Duodenal mucosa (tissue), 2 donors: ENCODE results near the gene MRPL39.

Experiments used
- H3K27ac ChIP-seq: one replicate; pipeline ENCODE4 v1.7.0; 2013; ENCODE audit warnings: low read depth, low read length
- H3K27me3 ChIP-seq, 2 donors: one replicate each; pipeline ENCODE4 v1.7.0; 2013; ENCODE audit warnings: low read length in 2 of 2, control low read depth in 1 of 2; ENCODE audit not compliant: insufficient read depth in 2 of 2, control insufficient read depth in 1 of 2
- H3K36me3 ChIP-seq, 2 donors: one replicate each; pipeline ENCODE4 v1.7.0; 2013; ENCODE audit warnings: low read length in 2 of 2, control low read depth in 1 of 2; ENCODE audit not compliant: insufficient read depth in 2 of 2, control insufficient read depth in 1 of 2
- H3K4me1 ChIP-seq, 2 donors: one replicate each; pipeline ENCODE4 v1.7.0; 2013; ENCODE audit warnings: low read length in 2 of 2, control low read depth in 1 of 2; ENCODE audit not compliant: insufficient read depth in 2 of 2, control insufficient read depth in 1 of 2
- H3K4me3 ChIP-seq, 2 donors: one replicate each; pipeline ENCODE4 v1.7.0; 2013; ENCODE audit warnings: low read length in 2 of 2, low read depth in 1 of 2
- H3K9ac ChIP-seq, 2 donors: one replicate each; pipeline ENCODE4 v1.7.0; 2013; ENCODE audit warnings: low read length in 2 of 2, low read depth in 1 of 2
- H3K9me3 ChIP-seq, 2 donors: one replicate each; pipeline ENCODE4 v1.7.0; 2013; ENCODE audit warnings: low read length in 2 of 2, control low read depth in 1 of 2; ENCODE audit not compliant: control insufficient read depth in 1 of 2

Gene MRPL39

GRCh38 chr21:25561668-25562641 is 45.3 kb downstream of the MRPL39 start:
- peak overlapping the region; percentile 71 to 81 for H3K4me3 ChIP-seq
- peak overlapping the region; percentile 59 to 70 for H3K9ac ChIP-seq
- H3K4me1 ChIP-seq: peaks cover 16 to 24% of the 10 kb centered on the region in 2 donors
- peak overlapping the region; percentile 48 for H3K27ac ChIP-seq
- H3K36me3 ChIP-seq: no peaks in the 10 kb centered on the region
- no peaks in the 10 kb centered on the region for H3K9me3 ChIP-seq
- H3K27me3 ChIP-seq: no peaks in the 10 kb centered on the region

GRCh38 chr21:25560891-25561290 is 46.4 kb downstream of the MRPL39 start:
- H3K4me3 ChIP-seq: peak overlapping the region in 1 of 2 donors; percentile 71
- H3K27ac ChIP-seq: no peak overlapping the region
- H3K27me3 ChIP-seq: no peaks in the 10 kb centered on the region
- no peak overlapping the region for H3K9ac ChIP-seq
- H3K9me3 ChIP-seq: no peaks in the 10 kb centered on the region
- H3K36me3 ChIP-seq: no peaks in the 10 kb centered on the region
- peaks cover 16 to 24% of the 10 kb centered on the region in 2 donors for H3K4me1 ChIP-seq

DNA sequence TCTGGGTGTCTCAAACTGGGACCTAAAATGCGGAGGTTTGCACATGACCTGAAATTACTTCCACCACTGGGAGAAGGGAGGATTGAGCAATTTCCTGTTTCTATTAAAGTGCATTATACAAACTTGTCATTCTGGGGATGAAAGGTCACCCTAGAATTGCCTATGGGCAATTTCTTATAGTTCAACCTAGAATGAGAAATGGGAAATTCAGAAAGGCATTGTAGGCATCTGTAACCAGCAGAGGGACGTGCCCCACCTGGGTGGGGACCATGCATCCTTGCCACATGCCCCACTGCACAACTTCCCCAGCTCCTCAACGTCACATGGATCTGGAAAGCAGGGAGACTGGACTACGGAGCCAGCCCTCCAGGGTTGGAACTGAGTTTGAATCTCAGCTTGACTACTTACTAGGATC is 47.0 kb downstream of the MRPL39 start:
- Histone ChIP-seq H3K4me1 (peaks cover 16 to 24% of the 10 kb centered on the region in 2 donors), H3K27ac (no peak overlapping the region), H3K27me3 (no peaks in the 10 kb centered on the region), H3K4me3 (no peak overlapping the region), H3K9ac (no peak overlapping the region), H3K9me3 (no peaks in the 10 kb centered on the region), H3K36me3 (no peaks in the 10 kb centered on the region)

GRCh38 chr21:25559746-25560145 is 47.5 kb downstream of the MRPL39 start:
- H3K9ac ChIP-seq: no peak overlapping the region
- no peak overlapping the region for H3K4me3 ChIP-seq
- no peak overlapping the region for H3K27ac ChIP-seq
- H3K9me3 ChIP-seq: no peaks in the 10 kb centered on the region
- no peaks in the 10 kb centered on the region for H3K27me3 ChIP-seq
- H3K4me1 ChIP-seq: peaks cover 16 to 24% of the 10 kb centered on the region in 2 donors
- H3K36me3 ChIP-seq: no peaks in the 10 kb centered on the region

GRCh38 chr21:25558123-25558522 is 49.2 kb downstream of the MRPL39 start:
- H3K9ac ChIP-seq: no peak overlapping the region
- H3K4me3 ChIP-seq: no peak overlapping the region
- H3K27ac ChIP-seq: no peak overlapping the region
- H3K4me1 ChIP-seq: peaks cover 12 to 18% of the 10 kb centered on the region in 2 donors
- no peaks in the 10 kb centered on the region for H3K27me3 ChIP-seq
- H3K36me3 ChIP-seq: no peaks in the 10 kb centered on the region
- no peaks in the 10 kb centered on the region for H3K9me3 ChIP-seq

GRCh38 chr21:25557180-25557579 is 50.1 kb downstream of the MRPL39 start:
- H3K9me3 ChIP-seq: no peaks in the 10 kb centered on the region

DNA sequence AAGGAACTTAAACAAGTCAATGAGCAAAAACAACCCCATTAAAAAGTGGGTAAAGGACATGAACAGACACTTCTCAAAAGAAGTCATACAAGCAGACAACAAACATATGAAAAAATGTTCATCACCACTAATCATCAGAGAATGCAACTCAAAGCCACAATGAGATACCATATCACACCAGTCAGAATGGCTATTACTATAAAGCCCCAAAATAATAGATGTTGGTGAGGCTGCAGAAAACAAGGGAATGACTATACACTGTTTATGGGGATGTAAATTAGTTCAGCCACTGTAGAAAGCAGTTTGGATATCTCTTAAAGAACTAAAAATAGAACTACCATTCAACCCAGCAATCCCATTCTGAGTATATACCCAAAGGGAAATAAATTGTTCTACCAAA is 51.2 kb downstream of the MRPL39 start:
- H3K27me3 ChIP-seq: no peaks in the 10 kb centered on the region
- no peak overlapping the region for H3K9ac ChIP-seq
- H3K4me1 ChIP-seq: peaks cover 5 to 14% of the 10 kb centered on the region in 2 donors
- no peaks in the 10 kb centered on the region for H3K36me3 ChIP-seq
- no peak overlapping the region for H3K4me3 ChIP-seq
- no peaks in the 10 kb centered on the region for H3K9me3 ChIP-seq
- no peak overlapping the region for H3K27ac ChIP-seq

More at GRCh38 chr21:25557180-25557579, 50.1 kb downstream of the MRPL39 start:
- no peak overlapping the region for H3K9ac ChIP-seq
- H3K27ac ChIP-seq: no peak overlapping the region
- H3K27me3 ChIP-seq: no peaks in the 10 kb centered on the region
- H3K36me3 ChIP-seq: no peaks in the 10 kb centered on the region
- H3K4me1 ChIP-seq: peaks cover 9 to 18% of the 10 kb centered on the region in 2 donors
- H3K4me3 ChIP-seq: no peak overlapping the region

DNA sequence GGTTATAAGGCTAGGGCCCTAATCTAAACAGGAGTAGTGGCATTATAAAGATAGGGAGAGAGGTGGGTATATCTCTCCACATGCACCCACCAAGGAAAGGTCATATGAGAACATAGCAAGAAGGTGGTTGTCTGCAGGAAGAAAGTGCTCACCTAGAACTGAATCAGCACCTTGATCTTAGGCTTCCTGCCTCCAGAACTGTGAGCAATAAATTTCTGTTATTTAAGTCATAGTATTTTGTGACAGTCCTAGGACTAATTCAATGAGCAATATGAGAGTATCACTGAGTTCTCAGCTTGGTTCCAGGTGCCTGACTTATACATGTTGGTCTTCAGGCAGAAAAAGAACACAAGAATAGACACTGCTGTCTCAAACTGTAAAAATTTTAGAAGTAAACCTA is 51.8 kb downstream of the MRPL39 start:
- no peaks in the 10 kb centered on the region for H3K27me3 ChIP-seq
- no peaks in the 10 kb centered on the region for H3K9me3 ChIP-seq
- H3K4me1 ChIP-seq: peaks cover 3 to 8% of the 10 kb centered on the region in 2 donors
- H3K4me3 ChIP-seq: no peak overlapping the region
- no peak overlapping the region for H3K27ac ChIP-seq
- no peaks in the 10 kb centered on the region for H3K36me3 ChIP-seq
- H3K9ac ChIP-seq: no peak overlapping the region

DNA sequence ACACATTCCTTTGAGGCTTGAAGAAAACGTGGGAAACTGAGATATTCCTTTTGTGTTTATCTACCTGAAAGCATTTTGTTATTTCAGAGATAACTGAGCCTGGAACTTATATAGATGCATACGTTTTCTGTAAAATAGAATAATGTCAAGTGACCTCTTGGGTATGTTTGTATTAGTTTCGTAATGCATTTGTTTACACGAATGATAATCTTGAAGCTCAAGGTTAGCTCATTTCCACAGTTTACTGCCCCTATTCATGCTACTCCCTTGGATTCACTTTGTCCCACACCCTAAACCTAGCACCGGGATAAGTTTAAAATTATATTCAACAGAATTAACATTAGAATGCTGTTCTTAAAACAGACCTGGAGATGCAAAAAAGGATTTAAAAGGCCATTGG is 54.4 kb downstream of the MRPL39 start:
- Histone ChIP-seq H3K36me3 (no peaks in the 10 kb centered on the region), H3K27me3 (no peaks in the 10 kb centered on the region), H3K9ac (no peak overlapping the region), H3K4me3 (no peak overlapping the region), H3K9me3 (no peaks in the 10 kb centered on the region), H3K4me1 (no peaks in the 10 kb centered on the region), H3K27ac (no peak overlapping the region)

DNA sequence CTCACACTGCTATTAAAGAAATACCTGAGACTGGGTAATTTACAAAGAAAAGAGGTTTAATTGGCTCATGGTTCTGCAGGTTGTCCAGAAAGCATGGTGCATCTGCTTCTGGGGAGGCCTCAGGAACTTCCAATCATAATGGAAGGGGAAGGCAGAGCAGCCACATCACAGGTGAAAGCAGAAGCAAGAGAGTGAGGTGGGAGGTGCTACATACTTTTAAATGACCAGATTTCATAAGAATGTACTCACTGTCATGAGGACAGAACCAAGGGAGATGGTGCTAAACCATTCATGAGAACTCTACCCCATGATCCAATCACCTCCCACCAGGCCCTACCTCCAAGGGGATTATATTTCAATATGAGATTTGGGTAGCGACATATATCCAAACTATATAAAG is 55.7 kb downstream of the MRPL39 start:
- Histone ChIP-seq H3K4me3 (no peak overlapping the region), H3K27me3 (no peaks in the 10 kb centered on the region), H3K9me3 (no peaks in the 10 kb centered on the region), H3K27ac (no peak overlapping the region), H3K9ac (no peak overlapping the region), H3K4me1 (no peaks in the 10 kb centered on the region), H3K36me3 (no peaks in the 10 kb centered on the region)
